Stimulated activated CD8-positive, alpha-beta memory T cell treated with anti-CD3 and anti-CD28 coated beads, Interleukin-12 subunit alpha, Interleukin-12 subunit beta, amount 100 ng/mL, for 24 hours (primary cell): Measurements from ENCODE around the gene AGTRAP.

Experiments used
- DNase-seq: peaks from one replicate; pipeline ENCODE4 v3.0.0-alpha.2; 2020; ENCODE audit errors: extremely low read depth

The AGTRAP gene

GRCh38 chr1:11735854-11736745 lies at the start of gene AGTRAP:
Gene AGTRAP (plus strand): TSS chr1:11736136. CDS start chr1:11736209, 73 bp downstream.
- peak; percentile 72 for DNase-seq

- DNase-seq = no peak
These were observed 47.4 kb upstream of the AGTRAP start for GRCh38 chr1:11688506-11688905.

- no peak for DNase-seq
These were observed 45.3 kb upstream of the AGTRAP start for GRCh38 chr1:11690397-11691301.

- DNase-seq = no peak
These were observed 44.5 kb upstream of the AGTRAP start, which contains the start of gene DRAXIN for GRCh38 chr1:11691302-11691914. Gene DRAXIN (plus strand): TSS chr1:11691710. CDS start chr1:11706259, 14,549 bp downstream.

- no peak for DNase-seq
These were observed 43.8 kb upstream of the AGTRAP start for GRCh38 chr1:11691928-11692711.

GRCh38 chr1:11693024-11693590 lies 42.8 kb upstream of the AGTRAP start:
- no peak for DNase-seq

GRCh38 chr1:11693917-11694316 lies 42.0 kb upstream of the AGTRAP start:
- no peak for DNase-seq

GRCh38 chr1:11695861-11696260 lies 40.1 kb upstream of the AGTRAP start:
- no peak for DNase-seq

- no peak for DNase-seq
These were observed 38.6 kb upstream of the AGTRAP start for GRCh38 chr1:11697188-11697892.

GRCh38 chr1:11697893-11698210 lies 38.1 kb upstream of the AGTRAP start:
- DNase-seq = no peak

GRCh38 chr1:11700601-11701467 lies 35.1 kb upstream of the AGTRAP start:
- DNase-seq = no peak

GRCh38 chr1:11701551-11701961 lies 34.4 kb upstream of the AGTRAP start:
- no peak for DNase-seq

GRCh38 chr1:11701981-11702803 lies 33.7 kb upstream of the AGTRAP start:
- no peak for DNase-seq

GRCh38 chr1:11703357-11704193 lies 32.4 kb upstream of the AGTRAP start:
- no peak for DNase-seq

- no peak for DNase-seq
These were observed 31.8 kb upstream of the AGTRAP start for GRCh38 chr1:11704194-11704529.

GRCh38 chr1:11704691-11705475 lies 31.1 kb upstream of the AGTRAP start:
- DNase-seq = no peak

- no peak for DNase-seq
These were observed 30.3 kb upstream of the AGTRAP start for GRCh38 chr1:11705596-11705995.
